Measurements from ENCODE around the gene COL1A1. TPM values are rescaled to one million over a fixed set of nuclear protein-coding genes. Genes with fewer than 3 reads are reported as not detected.

Gene COL1A1
- total RNA-seq, 3 donors from 2014 or later = 23.4 to 67.2 (median 44.5) TPM

DNA sequence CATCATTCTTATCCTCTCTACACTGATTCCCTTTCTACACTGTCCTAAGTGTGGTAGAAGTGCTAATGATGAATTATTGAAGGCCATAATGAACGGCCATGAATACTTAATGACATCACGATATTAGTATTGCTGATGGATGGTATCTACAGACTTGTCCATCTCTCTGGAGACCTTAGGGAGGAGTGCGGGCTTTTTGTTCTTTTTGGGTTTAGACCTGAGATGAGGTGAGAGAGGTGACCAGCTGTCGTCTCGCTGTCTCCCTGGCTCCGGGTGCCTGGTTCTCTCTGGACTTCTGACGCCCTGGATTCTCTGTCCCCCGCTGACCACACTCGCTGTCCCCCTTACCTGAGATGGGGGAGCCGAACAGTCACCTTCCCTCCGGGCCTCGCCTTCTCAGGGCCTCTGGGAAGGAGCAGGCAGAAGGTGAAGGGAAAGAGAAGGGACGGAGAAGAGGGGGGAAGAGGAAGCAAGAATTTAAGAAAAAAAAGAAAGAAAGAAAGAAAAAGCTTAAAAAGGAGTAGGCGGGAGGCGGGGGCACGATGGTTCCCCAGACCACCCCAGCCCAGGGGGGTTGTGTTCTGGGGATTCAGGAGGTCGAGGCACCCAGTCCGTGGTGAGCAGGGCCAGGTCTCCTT is 18.5 kb downstream of the COL1A1 start:
- no peaks in the 10 kb centered on the region for H3K27me3 ChIP-seq
- TF ChIP-seq, protein P1, sequence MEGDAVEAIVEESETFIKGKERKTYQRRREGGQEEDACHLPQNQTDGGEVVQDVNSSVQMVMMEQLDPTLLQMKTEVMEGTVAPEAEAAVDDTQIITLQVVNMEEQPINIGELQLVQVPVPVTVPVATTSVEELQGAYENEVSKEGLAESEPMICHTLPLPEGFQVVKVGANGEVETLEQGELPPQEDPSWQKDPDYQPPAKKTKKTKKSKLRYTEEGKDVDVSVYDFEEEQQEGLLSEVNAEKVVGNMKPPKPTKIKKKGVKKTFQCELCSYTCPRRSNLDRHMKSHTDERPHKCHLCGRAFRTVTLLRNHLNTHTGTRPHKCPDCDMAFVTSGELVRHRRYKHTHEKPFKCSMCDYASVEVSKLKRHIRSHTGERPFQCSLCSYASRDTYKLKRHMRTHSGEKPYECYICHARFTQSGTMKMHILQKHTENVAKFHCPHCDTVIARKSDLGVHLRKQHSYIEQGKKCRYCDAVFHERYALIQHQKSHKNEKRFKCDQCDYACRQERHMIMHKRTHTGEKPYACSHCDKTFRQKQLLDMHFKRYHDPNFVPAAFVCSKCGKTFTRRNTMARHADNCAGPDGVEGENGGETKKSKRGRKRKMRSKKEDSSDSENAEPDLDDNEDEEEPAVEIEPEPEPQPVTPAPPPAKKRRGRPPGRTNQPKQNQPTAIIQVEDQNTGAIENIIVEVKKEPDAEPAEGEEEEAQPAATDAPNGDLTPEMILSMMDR (IDR thresholded peaks at IDR 0.05) = no peak
- TF ChIP-seq POLR2AphosphoS5 (IDR thresholded peaks at IDR 0.05) (no peak), POLR2A (IDR thresholded peaks at IDR 0.05) (no peak)
- peaks cover 6 to 7% of the 10 kb centered on the region in 2 donors for H3K4me1 ChIP-seq
- DNase-seq (ENCODE audit: low spot score in 2 of 2) = no peak
- H3K27ac ChIP-seq = peak overlapping the region; percentile 48 to 85
- no peak overlapping the region for H3K4me3 ChIP-seq
- no peaks in the 10 kb centered on the region for H3K36me3 ChIP-seq
- no peaks in the 10 kb centered on the region for H3K9me3 ChIP-seq
- intact Hi-C loops (cut with DNase I; ENCODE audit: low total_unique reads) = no loop called here

DNA sequence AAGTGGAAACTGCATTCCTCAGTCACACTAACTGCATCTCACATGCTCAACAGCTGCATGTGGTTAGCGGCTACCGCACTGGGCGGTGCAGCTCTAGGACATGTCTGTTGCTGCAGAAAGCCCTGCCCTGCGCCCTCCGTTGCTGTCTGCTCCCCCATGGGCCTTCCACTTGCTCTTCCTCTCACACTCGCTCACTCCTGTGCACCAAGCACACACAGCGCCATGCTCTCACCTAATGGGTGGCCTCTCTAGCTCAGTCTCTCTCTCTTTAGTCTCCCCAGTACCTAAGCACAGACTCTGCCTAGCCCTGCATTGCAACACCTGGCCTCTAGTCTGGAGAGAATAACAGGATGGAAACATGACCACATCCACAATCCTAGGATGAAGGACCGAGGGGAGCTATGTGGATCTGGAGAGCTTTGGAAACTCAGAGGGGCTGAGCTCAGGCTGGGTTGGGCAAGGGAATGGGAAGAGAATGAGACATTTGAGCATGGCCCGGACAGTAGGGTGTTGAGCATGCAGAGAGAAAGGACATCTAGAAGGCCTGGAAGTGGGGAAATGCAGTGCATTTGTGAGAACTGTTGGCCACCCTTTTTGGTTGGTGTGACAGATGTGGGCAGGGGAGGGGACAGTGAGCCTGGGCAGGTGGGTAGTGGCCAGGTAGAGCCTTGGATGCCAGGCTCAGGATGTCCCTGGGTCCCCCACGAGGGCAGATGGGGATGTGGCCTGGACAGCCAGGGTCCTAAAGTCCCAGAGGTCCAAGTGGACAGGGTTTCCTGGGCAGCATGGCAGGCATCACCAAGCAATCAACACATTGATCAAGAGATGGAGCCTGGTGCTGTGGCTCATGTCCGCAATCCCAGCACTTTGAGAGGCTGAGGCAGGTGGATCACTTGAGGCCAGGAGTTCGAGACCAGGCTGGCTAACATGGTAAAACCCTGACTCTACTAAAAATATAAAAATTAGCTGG is 19.6 kb downstream of the COL1A1 start:
- no peaks in the 10 kb centered on the region for H3K9me3 ChIP-seq
- intact Hi-C loops (cut with DNase I; ENCODE audit: low total_unique reads) = no loop called here
- peak overlapping the region; percentile 33 to 85 for H3K27ac ChIP-seq
- no peaks in the 10 kb centered on the region for H3K27me3 ChIP-seq
- H3K4me1 ChIP-seq = peaks cover 9 to 10% of the 10 kb centered on the region in 2 donors
- no peak overlapping the region for H3K4me3 ChIP-seq
- TF ChIP-seq, protein P1 (IDR thresholded peaks at IDR 0.05) = peak in 1 of 3 donors; percentile 12
- no peak for TF ChIP-seq POLR2A (IDR thresholded peaks at IDR 0.05)
- no peak for TF ChIP-seq POLR2AphosphoS5 (IDR thresholded peaks at IDR 0.05)
- H3K36me3 ChIP-seq = no peaks in the 10 kb centered on the region
- no peak for DNase-seq (ENCODE audit: low spot score in 2 of 2)

DNA sequence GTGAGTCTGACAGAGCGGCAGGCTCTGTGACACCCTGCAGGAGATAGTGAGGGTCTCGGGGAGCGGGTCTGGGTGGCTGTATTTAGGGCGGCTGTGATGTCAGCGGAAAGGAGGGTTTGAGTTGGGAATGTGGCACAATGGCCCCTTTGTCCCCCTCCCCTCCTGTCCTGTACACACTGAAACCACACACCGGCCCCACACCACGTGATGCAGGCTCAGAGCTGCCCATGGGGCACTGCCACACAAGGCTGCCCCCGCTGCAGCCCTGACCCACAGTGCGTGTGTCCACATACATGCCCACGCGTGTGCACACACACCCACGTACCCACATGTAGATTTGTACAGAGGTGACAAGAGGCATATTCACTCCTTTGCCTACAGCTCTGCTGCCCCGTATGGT is 20.3 kb downstream of the COL1A1 start:
- Histone ChIP-seq H3K27ac (peak overlapping the region; percentile 33 to 85), H3K27me3 (no peaks in the 10 kb centered on the region), H3K4me3 (no peak overlapping the region), H3K4me1 (peaks cover 9 to 10% of the 10 kb centered on the region in 2 donors), H3K36me3 (no peaks in the 10 kb centered on the region), H3K9me3 (no peaks in the 10 kb centered on the region)
- DNase-seq (ENCODE audit: low spot score in 2 of 2) = no peak
- intact Hi-C loops (cut with DNase I; ENCODE audit: low total_unique reads) = no loop called here
- TF ChIP-seq POLR2AphosphoS5 (IDR thresholded peaks at IDR 0.05) (no peak), POLR2A (IDR thresholded peaks at IDR 0.05) (no peak)
- TF ChIP-seq, protein P1 (IDR thresholded peaks at IDR 0.05) = no peak

- no peaks in the 10 kb centered on the region for H3K36me3 ChIP-seq
- intact Hi-C loops (cut with DNase I; ENCODE audit: low total_unique reads) = no loop called here
- DNase-seq (ENCODE audit: low spot score in 2 of 2) = no peak
- H3K27ac ChIP-seq = no peak overlapping the region
- no peaks in the 10 kb centered on the region for H3K27me3 ChIP-seq
- no peak for TF ChIP-seq POLR2A (IDR thresholded peaks at IDR 0.05)
- TF ChIP-seq, protein P1 (IDR thresholded peaks at IDR 0.05) = no peak
- TF ChIP-seq POLR2AphosphoS5 (IDR thresholded peaks at IDR 0.05) = no peak
- peaks cover 9 to 10% of the 10 kb centered on the region in 2 donors for H3K4me1 ChIP-seq
- H3K4me3 ChIP-seq = no peak overlapping the region
- H3K9me3 ChIP-seq = no peaks in the 10 kb centered on the region
These were observed 20.8 kb downstream of the COL1A1 start for GRCh38 chr17:50180620-50181019.

- peaks cover 9 to 10% of the 10 kb centered on the region in 2 donors for H3K4me1 ChIP-seq
- DNase-seq (ENCODE audit: low spot score in 2 of 2) = no peak
- no peak for TF ChIP-seq POLR2AphosphoS5 (IDR thresholded peaks at IDR 0.05)
- TF ChIP-seq, protein P1 (IDR thresholded peaks at IDR 0.05) = no peak
- TF ChIP-seq POLR2A (IDR thresholded peaks at IDR 0.05) = no peak
- no peaks in the 10 kb centered on the region for H3K36me3 ChIP-seq
- no peaks in the 10 kb centered on the region for H3K9me3 ChIP-seq
- intact Hi-C loops (cut with DNase I; ENCODE audit: low total_unique reads) = no loop called here
- no peaks in the 10 kb centered on the region for H3K27me3 ChIP-seq
- H3K27ac ChIP-seq = no peak overlapping the region
- H3K4me3 ChIP-seq = no peak overlapping the region
These were observed 21.3 kb downstream of the COL1A1 start for GRCh38 chr17:50180111-50180510.
